SJSA1 (cell line): ENCODE data around the gene MAML3. TPM values are rescaled to one million over a fixed set of nuclear protein-coding genes. Genes with fewer than 3 reads are reported as not detected.

Experiments
- DNase-seq, 2 experiments: peaks; one replicate each; pipeline ENCODE4 v3.0.0-alpha.2; 2015 to 2020; ENCODE audit warnings: low spot score in 2 of 2, low read depth in 1 of 2
- H3K27ac ChIP-seq: fragments of 250-450 bp; sonication (Bioruptor Pico); 2 replicates; pipeline ENCODE4 v1.5.1; 2020; ENCODE audit warnings: mild to moderate bottlenecking, moderate library complexity
- H3K27me3 ChIP-seq: fragments of 250-450 bp; sonication (Bioruptor Pico); replicated peaks from 2 replicates; pipeline ENCODE4 v1.5.1; 2020; ENCODE audit warnings: mild to moderate bottlenecking, moderate library complexity
- H3K36me3 ChIP-seq: fragments of 250-450 bp; sonication (Bioruptor Pico); 2 replicates; pipeline ENCODE4 v1.5.1; 2020; ENCODE audit warnings: mild to moderate bottlenecking
- H3K4me1 ChIP-seq: fragments of 250-450 bp; sonication (Bioruptor Pico); replicated peaks from 2 replicates; pipeline ENCODE4 v1.6.1; 2021; ENCODE audit warnings: mild to moderate bottlenecking
- H3K4me3 ChIP-seq: fragments of 250-450 bp; sonication (Bioruptor Pico); 2 replicates; pipeline ENCODE4 v1.5.1; 2020; ENCODE audit warnings: mild to moderate bottlenecking
- H3K9me3 ChIP-seq: fragments of 250-450 bp; sonication (Bioruptor Pico); replicated peaks from 2 replicates; pipeline ENCODE4 v1.5.1; 2020; ENCODE audit warnings: mild to moderate bottlenecking
- total RNA-seq: library from RNA; depleted of rRNA; stranded (reverse); fragments of >200 nt; shearing (Covaris generic); gene quantifications from 2 replicates; pipeline ENCODE4 v1.2.3, GENCODE V29; 2014

MAML3 gene
- total RNA-seq, 1 experiment from 2014 or later, result 1.8 TPM

DNA sequence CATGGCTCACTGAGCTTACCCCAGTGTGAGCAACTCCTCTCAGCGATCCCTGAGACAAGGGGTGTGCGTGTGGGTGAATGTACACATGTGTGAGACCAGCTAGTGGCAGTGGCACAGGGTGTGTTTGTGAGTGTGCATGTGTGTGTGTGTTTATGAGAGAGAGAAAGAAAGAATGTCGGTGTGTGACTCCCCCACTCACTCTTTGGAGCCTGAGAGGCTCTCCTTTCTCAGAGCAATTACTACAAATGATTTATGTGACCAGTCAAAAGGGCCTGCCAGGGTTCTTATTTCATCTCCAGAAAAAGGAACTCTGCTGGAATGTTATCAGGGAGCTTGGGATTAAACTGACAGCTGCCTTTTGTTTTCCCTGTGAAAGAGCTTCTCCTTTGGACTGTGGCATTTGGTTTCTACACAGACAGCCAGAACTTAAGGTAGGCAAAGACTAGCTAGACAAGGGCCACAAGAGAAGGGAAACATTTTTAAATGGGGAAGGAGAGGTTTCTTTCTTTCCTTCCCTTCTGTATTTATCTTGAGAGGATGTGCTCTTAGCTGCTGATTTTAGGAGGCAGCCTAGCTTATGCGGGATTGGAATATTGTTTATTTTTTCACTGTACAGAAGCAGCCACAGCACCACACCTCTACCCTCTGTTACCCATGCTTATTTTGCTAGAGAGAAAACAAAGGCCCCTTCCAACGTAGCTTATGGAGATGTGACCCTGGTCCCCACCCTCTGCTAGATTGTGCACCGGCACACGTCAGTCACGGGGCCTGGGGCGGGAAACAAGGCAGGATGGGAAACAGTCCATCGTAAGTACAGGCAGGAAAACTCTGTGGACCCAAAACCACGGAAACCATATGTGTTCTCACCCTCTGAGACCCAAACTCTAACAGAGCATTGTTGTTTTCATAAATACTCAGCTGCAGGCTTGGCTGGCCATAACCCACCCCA, 344.9 kb downstream of the MAML3 start:
- H3K27me3 ChIP-seq, result no peaks in the 10 kb centered on the region
- H3K9me3 ChIP-seq, result peaks cover 5% of the 10 kb centered on the region; the same call in 1 of the 2 replicates
- DNase-seq, result peak in 1 of 2 experiments; percentile 47
- peak overlapping the region; percentile 12; the same call in 1 of the 2 replicates for H3K27ac ChIP-seq
- no peak overlapping the region for H3K4me3 ChIP-seq
- no peaks in the 10 kb centered on the region for H3K36me3 ChIP-seq
- peaks cover 17% of the 10 kb centered on the region for H3K4me1 ChIP-seq

DNA sequence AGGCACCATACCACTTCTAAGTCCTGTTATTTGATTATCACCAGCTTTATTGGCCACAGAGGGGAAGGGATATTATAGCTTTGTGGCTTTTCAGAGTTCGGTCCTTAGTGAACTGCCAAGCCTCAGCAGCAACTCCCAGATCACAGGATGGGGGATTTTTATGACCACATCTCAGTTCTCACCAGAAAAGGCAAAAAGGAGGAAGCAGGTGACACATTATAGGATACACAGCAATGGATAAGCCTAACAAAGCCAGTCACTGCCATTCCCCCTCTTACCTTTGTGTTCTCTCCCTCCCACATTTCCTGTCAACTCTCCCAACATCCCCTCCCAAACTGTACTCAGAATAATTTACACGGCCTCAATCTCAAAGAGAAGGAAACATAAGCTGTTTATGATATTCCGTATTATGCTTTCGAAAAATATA, 345.6 kb downstream of the MAML3 start:
- peaks cover 5% of the 10 kb centered on the region; the same call in 1 of the 2 replicates for H3K9me3 ChIP-seq
- no peak overlapping the region for H3K4me3 ChIP-seq
- DNase-seq, result no peak
- no peaks in the 10 kb centered on the region for H3K36me3 ChIP-seq
- H3K4me1 ChIP-seq, result peaks cover 17% of the 10 kb centered on the region
- H3K27me3 ChIP-seq, result no peaks in the 10 kb centered on the region
- no peak overlapping the region for H3K27ac ChIP-seq

DNA sequence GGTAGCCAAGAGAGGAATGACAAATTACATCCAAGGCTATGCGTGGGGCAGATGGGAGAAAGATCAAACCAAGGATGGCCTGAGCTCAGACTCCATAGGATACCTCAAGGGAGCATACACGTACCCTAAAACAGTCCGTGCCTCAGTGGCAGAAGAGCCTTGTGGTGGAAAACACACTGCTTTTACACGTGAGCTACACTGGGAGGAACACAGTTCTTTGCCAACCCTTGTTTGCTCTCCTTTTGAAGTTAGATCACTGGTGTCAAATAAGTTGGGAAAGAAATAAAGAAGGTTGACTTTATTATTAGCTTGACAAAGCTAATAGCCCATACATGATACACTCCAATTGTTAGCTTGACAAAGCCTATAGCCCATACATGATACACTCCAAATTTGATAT, 346.5 kb downstream of the MAML3 start:
- H3K4me3 ChIP-seq, result no peak overlapping the region
- DNase-seq, result no peak
- no peak overlapping the region for H3K27ac ChIP-seq
- no peaks in the 10 kb centered on the region for H3K36me3 ChIP-seq
- H3K4me1 ChIP-seq, result peaks cover 17% of the 10 kb centered on the region
- no peaks in the 10 kb centered on the region for H3K27me3 ChIP-seq
- H3K9me3 ChIP-seq, result peaks cover 5% of the 10 kb centered on the region; the same call in 1 of the 2 replicates

DNA sequence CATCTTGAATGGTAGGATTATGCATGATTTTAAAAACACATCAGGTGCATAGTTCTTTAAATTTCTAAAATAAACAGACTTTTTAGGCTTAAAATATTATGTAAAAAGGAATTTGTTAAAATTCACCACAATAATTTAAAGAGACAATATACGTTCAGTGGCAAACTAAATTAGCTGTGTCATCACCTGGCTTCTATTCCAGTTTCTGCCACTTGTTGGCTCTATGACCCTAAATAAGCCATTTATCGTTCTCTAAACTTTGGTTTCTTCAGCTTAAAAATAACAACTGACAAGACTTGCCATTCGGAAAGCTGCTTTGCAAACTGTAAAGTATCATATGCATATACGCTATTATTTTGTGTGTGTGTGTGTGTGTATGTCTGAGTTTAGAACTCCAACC, 347.1 kb downstream of the MAML3 start:
- no peak overlapping the region for H3K4me3 ChIP-seq
- no peak for DNase-seq
- H3K27me3 ChIP-seq, result no peaks in the 10 kb centered on the region
- peaks cover 17% of the 10 kb centered on the region for H3K4me1 ChIP-seq
- H3K27ac ChIP-seq, result no peak overlapping the region
- peaks cover 5% of the 10 kb centered on the region; the same call in 1 of the 2 replicates for H3K9me3 ChIP-seq
- H3K36me3 ChIP-seq, result no peaks in the 10 kb centered on the region

DNA sequence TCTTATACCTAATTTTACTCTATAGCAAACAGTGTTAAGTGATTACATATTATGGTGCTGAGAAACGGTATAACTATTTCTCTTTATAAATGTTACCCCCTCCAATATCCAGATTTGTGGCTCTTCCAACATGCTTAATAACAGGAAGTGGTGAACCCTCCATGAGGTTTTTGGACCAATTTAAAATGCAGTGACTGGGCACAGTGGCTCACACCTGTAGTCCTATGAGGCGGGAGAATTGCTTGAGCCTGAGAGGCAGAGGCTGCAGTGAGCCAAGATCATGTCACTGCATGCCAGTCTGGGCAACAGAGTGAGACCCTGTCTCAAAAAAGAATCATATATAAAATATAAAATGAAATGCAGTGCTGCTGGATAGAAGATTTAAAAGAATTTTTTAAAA, 351.1 kb downstream of the MAML3 start:
- H3K27me3 ChIP-seq, result no peaks in the 10 kb centered on the region
- no peak overlapping the region for H3K4me3 ChIP-seq
- no peak for DNase-seq
- H3K27ac ChIP-seq, result no peak overlapping the region
- H3K36me3 ChIP-seq, result no peaks in the 10 kb centered on the region
- H3K9me3 ChIP-seq, result no peaks in the 10 kb centered on the region
- H3K4me1 ChIP-seq, result peaks cover 37% of the 10 kb centered on the region

DNA sequence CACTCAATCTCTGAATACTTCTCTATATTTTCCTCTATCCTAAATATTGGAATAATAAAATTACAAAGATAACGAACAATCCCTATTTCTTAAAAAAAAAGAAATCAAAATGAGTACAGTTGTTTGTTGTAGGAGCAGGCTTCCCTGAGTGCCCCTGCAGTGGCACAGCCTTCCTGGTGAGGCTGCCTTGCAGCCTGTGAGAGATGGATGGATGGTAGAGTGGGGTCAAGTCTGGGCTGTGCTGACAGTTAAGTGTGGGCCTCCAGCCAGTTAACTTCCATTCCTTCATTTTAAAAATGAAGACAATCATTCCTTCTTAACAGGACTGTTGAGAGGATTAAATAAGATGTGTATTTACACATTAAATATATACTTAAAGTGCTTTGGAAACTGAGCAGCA, 351.5 kb downstream of the MAML3 start:
- no peak for DNase-seq
- Histone ChIP-seq H3K4me1 (peaks cover 37% of the 10 kb centered on the region), H3K9me3 (no peaks in the 10 kb centered on the region), H3K27me3 (no peaks in the 10 kb centered on the region), H3K36me3 (no peaks in the 10 kb centered on the region), H3K4me3 (no peak overlapping the region), H3K27ac (no peak overlapping the region)

DNA sequence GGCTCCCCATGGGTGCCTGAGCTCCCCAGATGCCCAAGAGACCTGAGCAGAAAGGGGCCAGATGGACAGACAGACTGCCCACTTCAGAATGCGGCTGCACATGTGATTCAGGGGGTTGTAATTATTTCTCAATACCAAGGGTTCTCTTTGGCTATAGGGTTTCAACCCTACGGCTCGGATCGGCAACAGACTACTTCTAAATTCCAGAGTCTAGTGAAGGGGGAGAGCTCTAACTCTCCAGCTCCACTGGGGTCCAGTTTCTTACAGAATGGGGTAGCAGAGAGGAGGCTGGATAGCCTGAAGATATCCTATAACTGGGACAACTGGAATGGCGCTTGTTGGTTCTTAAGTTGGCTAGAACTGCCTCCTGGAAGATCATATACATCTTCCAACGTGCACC, 352.1 kb downstream of the MAML3 start:
- Histone ChIP-seq H3K4me3 (no peak overlapping the region), H3K27ac (no peak overlapping the region), H3K27me3 (no peaks in the 10 kb centered on the region), H3K36me3 (no peaks in the 10 kb centered on the region), H3K4me1 (peaks cover 37% of the 10 kb centered on the region), H3K9me3 (no peaks in the 10 kb centered on the region)
- no peak for DNase-seq

DNA sequence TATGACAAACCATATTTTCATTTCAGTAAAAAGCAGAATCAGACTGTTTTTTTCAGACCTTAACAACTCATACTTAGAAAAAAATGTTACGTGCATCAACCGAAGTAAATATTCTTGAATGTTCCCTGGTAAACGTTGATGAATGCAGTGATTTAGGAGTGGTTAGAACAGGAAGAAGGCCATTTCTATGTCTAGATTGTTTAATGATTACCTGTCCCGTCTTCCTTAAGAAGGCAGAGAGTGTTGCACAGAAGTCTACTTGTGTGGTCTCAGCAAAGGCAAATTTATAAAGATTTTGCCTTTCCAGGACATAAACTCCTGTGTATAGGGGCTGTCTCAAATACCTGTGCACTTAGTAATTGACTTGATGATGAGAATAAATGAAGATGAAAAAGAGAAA, 353.9 kb downstream of the MAML3 start:
- H3K9me3 ChIP-seq, result no peaks in the 10 kb centered on the region
- no peak overlapping the region for H3K4me3 ChIP-seq
- H3K27ac ChIP-seq, result peak overlapping the region; percentile 66
- no peaks in the 10 kb centered on the region for H3K36me3 ChIP-seq
- no peaks in the 10 kb centered on the region for H3K27me3 ChIP-seq
- peaks cover 44% of the 10 kb centered on the region for H3K4me1 ChIP-seq
- DNase-seq, result peak in 1 of 2 experiments; percentile 62

DNA sequence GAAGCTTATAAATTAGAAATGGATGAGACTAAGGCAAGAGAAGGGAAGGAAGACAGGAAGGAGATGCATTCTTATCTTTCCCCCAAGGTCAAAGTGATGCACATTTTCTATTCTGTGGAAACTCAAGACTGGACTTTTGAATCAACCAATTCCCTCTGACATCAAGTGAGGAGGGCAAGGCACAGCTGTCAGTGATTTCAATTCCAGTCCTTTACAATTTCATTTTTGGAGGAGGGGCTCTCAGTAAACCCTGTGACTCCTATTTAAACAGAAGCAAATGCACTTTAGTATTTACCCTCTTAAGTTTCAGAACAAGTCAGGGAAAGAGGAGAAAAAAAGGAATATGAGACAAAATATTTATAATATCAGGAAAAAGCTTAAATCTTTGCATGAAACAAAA, 354.4 kb downstream of the MAML3 start:
- peaks cover 48% of the 10 kb centered on the region for H3K4me1 ChIP-seq
- H3K4me3 ChIP-seq, result no peak overlapping the region
- no peaks in the 10 kb centered on the region for H3K27me3 ChIP-seq
- H3K27ac ChIP-seq, result peak overlapping the region; percentile 66
- DNase-seq, result no peak
- H3K9me3 ChIP-seq, result no peaks in the 10 kb centered on the region
- no peaks in the 10 kb centered on the region for H3K36me3 ChIP-seq

DNA sequence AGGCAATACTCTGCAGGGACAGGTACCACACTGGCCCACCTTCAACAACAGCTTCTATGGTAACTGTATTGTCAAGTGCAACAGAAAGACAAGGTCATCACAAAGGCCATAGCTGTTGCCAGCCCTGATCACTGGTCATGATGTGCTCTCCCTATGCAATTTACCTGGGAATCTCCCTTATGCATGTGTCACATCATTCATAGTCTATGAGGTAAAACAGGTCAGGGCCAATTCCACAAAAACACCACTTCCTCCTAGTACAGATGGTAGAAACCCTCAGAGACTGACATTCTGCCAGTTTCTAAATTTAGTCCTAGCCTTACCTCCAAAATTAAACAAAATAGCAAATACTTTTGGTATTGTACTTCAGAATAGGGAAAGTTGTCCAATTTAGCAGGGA, 355.5 kb downstream of the MAML3 start:
- Histone ChIP-seq H3K27me3 (no peaks in the 10 kb centered on the region), H3K36me3 (no peaks in the 10 kb centered on the region), H3K27ac (no peak overlapping the region), H3K4me1 (peaks cover 53% of the 10 kb centered on the region), H3K4me3 (no peak overlapping the region), H3K9me3 (no peaks in the 10 kb centered on the region)
- DNase-seq, result no peak

DNA sequence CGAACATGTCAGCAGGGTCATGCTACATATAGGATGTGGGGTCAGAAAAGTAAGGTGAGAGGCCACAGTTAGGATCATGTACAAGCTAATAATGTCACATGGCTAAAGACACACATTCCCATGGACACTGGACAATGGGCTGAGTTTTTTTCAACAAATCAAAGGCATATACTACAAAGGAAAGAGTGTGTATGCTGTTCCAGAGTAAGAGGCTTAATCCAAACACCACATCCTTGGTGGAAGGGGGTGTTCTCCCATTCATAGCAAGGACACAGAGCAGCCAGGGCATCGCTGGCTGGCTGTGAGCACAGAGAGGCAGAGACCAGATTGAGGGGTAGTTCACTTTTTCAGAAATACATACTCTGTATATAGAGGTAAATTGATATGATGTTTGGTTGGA, 356.7 kb downstream of the MAML3 start:
- DNase-seq, result no peak
- Histone ChIP-seq H3K27me3 (no peaks in the 10 kb centered on the region), H3K27ac (no peak overlapping the region), H3K36me3 (no peaks in the 10 kb centered on the region), H3K9me3 (no peaks in the 10 kb centered on the region), H3K4me1 (peaks cover 53% of the 10 kb centered on the region), H3K4me3 (no peak overlapping the region)

DNA sequence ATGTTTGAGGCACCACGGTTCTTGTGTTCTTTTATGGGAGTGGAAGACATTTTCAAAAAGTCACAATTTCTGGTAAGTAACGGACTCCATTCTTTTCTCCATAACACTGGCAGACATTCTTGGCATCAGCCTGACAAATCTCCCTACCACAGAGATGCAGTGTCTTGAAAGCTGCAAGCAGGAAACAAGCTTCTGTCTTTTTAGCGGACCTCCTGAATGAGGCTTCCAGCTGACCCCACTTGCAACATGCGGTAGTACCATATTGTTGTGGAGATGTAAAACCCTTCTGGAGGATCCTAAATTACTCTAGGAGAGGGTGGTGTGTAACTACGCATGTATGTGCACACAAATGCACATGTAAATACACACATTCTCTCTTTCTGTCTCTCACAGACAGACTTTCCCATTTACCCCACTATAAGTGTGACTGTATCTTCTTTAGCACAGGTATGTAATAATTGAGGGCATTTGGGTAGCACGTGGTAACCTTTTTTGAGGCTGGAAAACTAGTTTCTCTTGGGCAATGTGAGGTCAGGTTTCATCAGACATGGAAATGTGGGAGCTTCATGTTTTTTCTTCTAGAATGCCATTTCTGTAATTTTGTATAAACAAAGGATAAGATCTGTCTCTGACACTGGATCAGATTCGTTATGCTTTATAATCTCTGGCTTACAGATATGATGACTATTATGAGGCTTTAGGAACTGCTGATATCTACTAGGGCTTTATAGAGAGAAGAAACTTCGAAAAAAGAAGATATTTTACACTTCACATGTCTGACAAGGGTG, 358.3 kb downstream of the MAML3 start:
- Histone ChIP-seq H3K4me1 (peaks cover 43% of the 10 kb centered on the region), H3K9me3 (no peaks in the 10 kb centered on the region), H3K27me3 (no peaks in the 10 kb centered on the region), H3K27ac (no peak overlapping the region), H3K4me3 (no peak overlapping the region), H3K36me3 (no peaks in the 10 kb centered on the region)
- DNase-seq, result no peak

DNA sequence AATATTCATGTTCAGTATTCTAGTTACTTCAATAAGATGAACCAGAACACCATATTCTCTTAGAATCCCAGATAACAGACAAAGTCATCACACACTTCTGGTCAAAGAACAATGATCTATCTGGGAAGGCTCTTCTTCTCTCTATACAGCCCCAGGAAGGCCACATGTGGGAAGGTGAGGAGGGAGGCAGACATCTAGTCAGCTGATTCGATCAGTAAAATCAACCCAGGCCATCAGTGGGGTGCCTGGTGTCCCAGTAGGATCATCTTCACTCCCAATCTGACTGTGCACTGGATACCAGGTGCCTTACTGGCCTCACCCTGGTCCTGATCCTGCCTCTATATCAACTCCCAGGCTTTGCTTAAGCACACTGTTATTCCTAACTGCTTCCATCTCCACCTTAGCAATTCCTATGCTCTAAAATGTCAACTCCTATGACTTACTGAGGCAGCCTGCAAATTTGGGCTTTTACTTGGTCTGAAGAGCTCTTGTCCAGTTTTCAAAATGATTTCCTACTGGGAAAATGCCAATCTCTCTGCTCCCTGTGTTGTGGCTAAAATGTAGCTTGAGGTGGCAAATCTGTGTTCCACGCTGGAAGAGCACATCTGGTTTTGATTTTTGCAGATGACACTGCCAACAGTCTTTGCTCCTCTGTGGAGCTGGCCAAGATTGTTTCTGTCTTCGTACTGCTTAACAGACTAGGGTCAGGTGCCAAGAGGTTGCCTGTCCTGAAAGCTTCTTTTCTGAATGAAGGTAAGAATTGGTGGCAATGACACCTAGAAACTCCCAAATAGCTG, 359.6 kb downstream of the MAML3 start:
- H3K9me3 ChIP-seq, result no peaks in the 10 kb centered on the region
- H3K27ac ChIP-seq, result no peak overlapping the region
- no peaks in the 10 kb centered on the region for H3K27me3 ChIP-seq
- H3K4me1 ChIP-seq, result peaks cover 30% of the 10 kb centered on the region
- peak in 1 of 2 experiments; percentile 35 for DNase-seq
- no peak overlapping the region for H3K4me3 ChIP-seq
- no peaks in the 10 kb centered on the region for H3K36me3 ChIP-seq
